IMR-90 (cell line): ENCODE results near the gene LHFPL6. TPM values are rescaled to one million over a fixed set of nuclear protein-coding genes. Genes with fewer than 3 reads are reported as not detected.

Experiments used
- ATAC-seq: fragments of 200-7000 bp; cut with Tn5 transposase; 2 replicates; pipeline ENCODE4 v1.9.1; 2020; ENCODE audit warnings: low read depth, mild to moderate bottlenecking, moderate library complexity
- BruUV-seq: library from RNA; stranded (reverse); fragments of 400-500 nt; replicated peaks from 2 replicates; lab custom pipeline; 2021; lab: Mats Ljungman, UMichigan
- CTCF ChIA-PET: fragments of 300-600 bp; formaldehyde crosslinking; extraction: SDS; loops from one replicate; lab custom pipeline; 2021; ENCODE audit warnings: antibody characterized with exemption; lab: Yijun Ruan, JAX
- POLR2A ChIA-PET: fragments of 300-600 bp; sonication (Branson Sonifier 250); formaldehyde crosslinking; loops from one replicate; lab custom pipeline; 2022; ENCODE audit warnings: antibody characterized with exemption; ENCODE audit not compliant: unreplicated experiment; lab: Charles Lee
- DNase-seq: peaks from one replicate; pipeline ENCODE4 v3.0.0; 2013
- H2AFZ ChIP-seq: replicated peaks from 2 replicates; pipeline ENCODE3; 2013; ENCODE audit warnings: low read length, mild to moderate bottlenecking; ENCODE audit not compliant: poor library complexity
- H2AK5ac ChIP-seq: 2 replicates; pipeline ENCODE4 v1.6.1; 2013; ENCODE audit warnings: low read depth, low read length, inconsistent platforms
- H2AK9ac ChIP-seq: replicated peaks from 2 replicates; pipeline ENCODE3; 2013; ENCODE audit warnings: mild to moderate bottlenecking, low read depth, low read length, moderate library complexity; ENCODE audit not compliant: poor library complexity
- H2BK120ac ChIP-seq: 2 replicates; pipeline ENCODE4 v1.6.1; 2013; ENCODE audit warnings: low read depth, low read length, inconsistent platforms
- H2BK15ac ChIP-seq: 3 replicates; pipeline ENCODE4 v1.6.1; 2013; ENCODE audit warnings: low read depth, low read length, inconsistent platforms
- H2BK20ac ChIP-seq: 2 replicates; pipeline ENCODE4 v1.6.1; 2013; ENCODE audit warnings: low read depth, mild to moderate bottlenecking, inconsistent platforms, low read length, moderate library complexity
- H2BK5ac ChIP-seq: 2 replicates; pipeline ENCODE4 v1.6.1; 2013; ENCODE audit warnings: mild to moderate bottlenecking, low read depth, low read length, inconsistent platforms; ENCODE audit not compliant: poor library complexity, severe bottlenecking
- H3K14ac ChIP-seq: replicated peaks from 2 replicates; pipeline ENCODE4 v1.6.1; 2013; ENCODE audit warnings: low read depth, low read length, inconsistent platforms
- H3K18ac ChIP-seq: 2 replicates; pipeline ENCODE4 v1.6.1; 2013; ENCODE audit warnings: low read depth, low read length, control low read depth
- H3K23ac ChIP-seq: 2 replicates; pipeline ENCODE4 v1.6.1; 2013; ENCODE audit warnings: low read depth, low read length, inconsistent platforms
- H3K27ac ChIP-seq: 2 replicates; pipeline ENCODE4 v1.5.1; 2013; ENCODE audit warnings: mild to moderate bottlenecking, control low read depth, low read length; ENCODE audit not compliant: insufficient read depth
- H3K27me3 ChIP-seq: 2 replicates; pipeline ENCODE4 v1.6.1; 2013; ENCODE audit warnings: low read length; ENCODE audit not compliant: control insufficient read depth, insufficient read depth
- H3K36me3 ChIP-seq: 2 replicates; pipeline ENCODE4 v1.6.1; 2013; ENCODE audit warnings: low read length, mixed read lengths; ENCODE audit not compliant: control insufficient read depth, insufficient read depth
- H3K4ac ChIP-seq: 2 replicates; pipeline ENCODE4 v1.6.1; 2013; ENCODE audit warnings: low read depth, low read length, inconsistent platforms
- H3K4me1 ChIP-seq: 2 replicates; pipeline ENCODE4 v1.6.1; 2013; ENCODE audit warnings: low read length, mixed read lengths; ENCODE audit not compliant: control insufficient read depth, insufficient read depth
- H3K4me2 ChIP-seq: 2 replicates; pipeline ENCODE4 v1.6.1; 2013; ENCODE audit warnings: low read depth, mild to moderate bottlenecking, control low read depth, low read length, moderate library complexity
- H3K4me3 ChIP-seq: 2 replicates; pipeline ENCODE4 v1.5.1; 2013; ENCODE audit warnings: low read depth, mild to moderate bottlenecking, control low read depth, low read length, moderate library complexity; ENCODE audit not compliant: insufficient read depth
- H3K56ac ChIP-seq: 2 replicates; pipeline ENCODE4 v1.6.1; 2013; ENCODE audit warnings: low read length, inconsistent platforms; ENCODE audit not compliant: insufficient read depth; ENCODE audit errors: extremely low read depth
- H3K79me1 ChIP-seq, 2 experiments: 2 replicates each; pipeline ENCODE4 v1.6.1; 2013; ENCODE audit warnings: low read length in 2 of 2, inconsistent platforms in 1 of 2, low read depth in 1 of 2
- H3K9ac ChIP-seq: 2 replicates; pipeline ENCODE4 v1.6.1; 2013; ENCODE audit warnings: low read depth, low read length, control low read depth
- H3K9me1 ChIP-seq: 2 replicates; pipeline ENCODE4 v1.6.1; 2013; ENCODE audit warnings: low read length, inconsistent platforms; ENCODE audit not compliant: insufficient read depth
- H3K9me3 ChIP-seq: 2 replicates; pipeline ENCODE4 v1.6.1; 2013; ENCODE audit warnings: low read length; ENCODE audit not compliant: control insufficient read depth, insufficient read depth
- H4K20me1 ChIP-seq: 2 replicates; pipeline ENCODE4 v1.6.1; 2013; ENCODE audit warnings: low read length, inconsistent platforms; ENCODE audit not compliant: insufficient read depth
- H4K5ac ChIP-seq: 2 replicates; pipeline ENCODE4 v1.6.1; 2013; ENCODE audit warnings: mild to moderate bottlenecking, low read depth, low read length, control low read depth
- H4K8ac ChIP-seq, 2 experiments: 2 replicates each; pipeline ENCODE4 v1.6.1; 2013; ENCODE audit warnings: low read depth in 2 of 2, low read length in 2 of 2, control low read depth in 1 of 2, inconsistent platforms in 1 of 2
- H4K91ac ChIP-seq: 2 replicates; pipeline ENCODE4 v1.6.1; 2013; ENCODE audit warnings: low read depth, low read length, inconsistent platforms; ENCODE audit not compliant: insufficient read depth
- BHLHE40 ChIP-seq: fragments of 150-350 bp; IDR thresholded peaks from 2 replicates; pipeline ENCODE4 v1.6.1; 2016; ENCODE audit warnings: mild to moderate bottlenecking, low read depth, low read length
- CEBPB ChIP-seq: IDR thresholded peaks from 2 replicates; pipeline ENCODE4 v1.6.1; 2012; ENCODE audit warnings: low read depth, low read length, improper control_type of control experiment
- CHD1 ChIP-seq: IDR thresholded peaks from 2 replicates; pipeline ENCODE4 v1.6.1; 2012; ENCODE audit warnings: low read depth, low read length, improper control_type of control experiment
- FOS ChIP-seq: fragments of 150-350 bp; IDR thresholded peaks from 2 replicates; pipeline ENCODE4 v1.6.1; 2016; ENCODE audit warnings: low read depth, low read length
- MAFK ChIP-seq: IDR thresholded peaks from 2 replicates; pipeline ENCODE4 v1.6.1; 2012; ENCODE audit warnings: low read depth, low read length, improper control_type of control experiment
- MAZ ChIP-seq: IDR thresholded peaks from 2 replicates; pipeline ENCODE4 v1.6.1; 2012; ENCODE audit warnings: low read depth, mild to moderate bottlenecking, low read length, improper control_type of control experiment, moderate library complexity, borderline replicate concordance
- MXI1 ChIP-seq: IDR thresholded peaks from 2 replicates; pipeline ENCODE4 v1.6.1; 2012; ENCODE audit warnings: low read depth, mild to moderate bottlenecking, low read length, moderate library complexity, borderline replicate concordance
- NFE2L2 ChIP-seq: fragments of 150-350 bp; IDR thresholded peaks from 2 replicates; pipeline ENCODE4 v1.6.1; 2016; ENCODE audit warnings: low read depth, mild to moderate bottlenecking, low read length
- POLR2A ChIP-seq: IDR thresholded peaks from 2 replicates; pipeline ENCODE4 v1.6.1; 2012; ENCODE audit warnings: mild to moderate bottlenecking, low read depth, low read length
- RAD21 ChIP-seq: IDR thresholded peaks from 2 replicates; pipeline ENCODE4 v1.6.1; 2012; ENCODE audit warnings: low read length, improper control_type of control experiment
- RCOR1 ChIP-seq: IDR thresholded peaks from 2 replicates; pipeline ENCODE4 v1.6.1; 2012; ENCODE audit warnings: mild to moderate bottlenecking, low read length, improper control_type of control experiment; ENCODE audit not compliant: insufficient replicate concordance
- RFX5 ChIP-seq: IDR thresholded peaks from 2 replicates; pipeline ENCODE4 v1.8.0; 2012; ENCODE audit warnings: low read depth, mild to moderate bottlenecking, low read length, moderate library complexity
- SMC3 ChIP-seq: fragments of 150-350 bp; IDR thresholded peaks from 2 replicates; pipeline ENCODE4 v1.6.1; 2016; ENCODE audit warnings: low read depth, mild to moderate bottlenecking, antibody characterized with exemption, low read length, moderate library complexity
- USF2 ChIP-seq: fragments of 150-350 bp; IDR thresholded peaks from 2 replicates; pipeline ENCODE4 v1.6.1; 2017; ENCODE audit warnings: mild to moderate bottlenecking, antibody characterized with exemption, low read length, low read depth
- WGBS, 2 experiments: methylation state at CpG; one replicate each; pipeline versions ENCODE4 v1.1.5 to v1.1.7; 2013; ENCODE audit warnings: missing lambda C conversion rate in 2 of 2; ENCODE audit not compliant: insufficient read length in 1 of 2; ENCODE audit errors: extremely low coverage in 2 of 2; 5-methylcytosine and 5-hydroxymethylcytosine counted together
- dilution Hi-C: fragments of 300-500 bp; cut with HindIII; formaldehyde crosslinking; loops from one replicate; pipeline ENCODE4 v1.14.3; 2018; ENCODE audit warnings: low sequenced_read_pairs; ENCODE audit not compliant: unreplicated experiment
- in situ Hi-C: fragments of 300-500 bp; cut with MboI; formaldehyde crosslinking; loops from 3 replicates; pipeline ENCODE4 v1.14.3; 2019; ENCODE audit warnings: low sequenced_read_pairs, inconsistent platforms, mixed read lengths
- intact Hi-C: fragments of 100-400 bp; cut with micrococcal nuclease; formaldehyde crosslinking; loops from 2 replicates; pipeline ENCODE4 v1.10.0; 2022
- polyA plus RNA-seq, 3 experiments: library from polyadenylated mRNA; depleted of rRNA; stranded (reverse); fragments of >200 nt; gene quantifications; 2 replicates each; pipeline ENCODE4 v1.2.3, GENCODE V29; 2012; ENCODE audit warnings: low replicate concordance in 1 of 3
- total RNA-seq: library from RNA; depleted of rRNA; stranded (reverse); fragments of >200 nt; gene quantifications from 2 replicates; pipeline ENCODE4 v1.2.3, GENCODE V29; 2012
- TF ChIP-seq, protein P1 (sequence below): conservative IDR thresholded peaks from 2 replicates; pipeline ENCODE4 v1.5.1; 2012; ENCODE audit warnings: mild to moderate bottlenecking, low read depth, low read length, improper control_type of control experiment
- TF ChIP-seq, protein P2 (sequence below): fragments of 150-350 bp; IDR thresholded peaks from 2 replicates; pipeline ENCODE4 v1.6.1; 2016; ENCODE audit warnings: low read depth, mild to moderate bottlenecking, low read length, moderate library complexity, borderline replicate concordance

LHFPL6 gene
- total and polyA plus RNA-seq, 2 of the 4 experiments (the other 2 are of a cell fraction), result 24.7 to 36.1 TPM

GRCh38 chr13:39370554-39370953 lies 232.4 kb downstream of the LHFPL6 start:
- Histone ChIP-seq H3K27me3 (no peaks in the 10 kb centered on the region), H4K5ac (no peak overlapping the region), H2BK120ac (no peak overlapping the region), H3K27ac (no peak overlapping the region), H2AK9ac (no peak overlapping the region), H4K20me1 (peaks cover 7% of the 10 kb centered on the region; the same call in 1 of the 2 replicates), H3K4me1 (peaks cover 2% of the 10 kb centered on the region), H3K79me1 (peaks cover 9 to 13% of the 10 kb centered on the region in 2 experiments; a peak in 2 of 4 replicates), H3K9ac (no peak overlapping the region), H3K9me3 (no peaks in the 10 kb centered on the region), H3K36me3 (no peaks in the 10 kb centered on the region), H3K4me3 (no peak overlapping the region), H3K4ac (no peak overlapping the region), H3K4me2 (no peak overlapping the region), H2BK15ac (no peak overlapping the region), H3K18ac (no peak overlapping the region), H2BK5ac (no peak overlapping the region), H2BK20ac (no peak overlapping the region), H4K8ac (no peak overlapping the region), H4K91ac (no peak overlapping the region), H2AFZ (no peak overlapping the region), H3K23ac (no peak overlapping the region), H3K9me1 (peaks cover 3% of the 10 kb centered on the region; the same call in 1 of the 2 replicates), H3K14ac (no peak overlapping the region), H2AK5ac (no peak overlapping the region), H3K56ac (no peak overlapping the region)
- TF ChIP-seq FOS (no peak), CEBPB (no peak), USF2 (no peak), BHLHE40 (no peak), RCOR1 (no peak), RAD21 (no peak), SMC3 (no peak), NFE2L2 (no peak), POLR2A (no peak), MAZ (no peak), MAFK (no peak), MXI1 (no peak), RFX5 (no peak), CHD1 (no peak)
- TF ChIP-seq, protein P1, sequence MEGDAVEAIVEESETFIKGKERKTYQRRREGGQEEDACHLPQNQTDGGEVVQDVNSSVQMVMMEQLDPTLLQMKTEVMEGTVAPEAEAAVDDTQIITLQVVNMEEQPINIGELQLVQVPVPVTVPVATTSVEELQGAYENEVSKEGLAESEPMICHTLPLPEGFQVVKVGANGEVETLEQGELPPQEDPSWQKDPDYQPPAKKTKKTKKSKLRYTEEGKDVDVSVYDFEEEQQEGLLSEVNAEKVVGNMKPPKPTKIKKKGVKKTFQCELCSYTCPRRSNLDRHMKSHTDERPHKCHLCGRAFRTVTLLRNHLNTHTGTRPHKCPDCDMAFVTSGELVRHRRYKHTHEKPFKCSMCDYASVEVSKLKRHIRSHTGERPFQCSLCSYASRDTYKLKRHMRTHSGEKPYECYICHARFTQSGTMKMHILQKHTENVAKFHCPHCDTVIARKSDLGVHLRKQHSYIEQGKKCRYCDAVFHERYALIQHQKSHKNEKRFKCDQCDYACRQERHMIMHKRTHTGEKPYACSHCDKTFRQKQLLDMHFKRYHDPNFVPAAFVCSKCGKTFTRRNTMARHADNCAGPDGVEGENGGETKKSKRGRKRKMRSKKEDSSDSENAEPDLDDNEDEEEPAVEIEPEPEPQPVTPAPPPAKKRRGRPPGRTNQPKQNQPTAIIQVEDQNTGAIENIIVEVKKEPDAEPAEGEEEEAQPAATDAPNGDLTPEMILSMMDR, result no peak
- TF ChIP-seq, protein P2, sequence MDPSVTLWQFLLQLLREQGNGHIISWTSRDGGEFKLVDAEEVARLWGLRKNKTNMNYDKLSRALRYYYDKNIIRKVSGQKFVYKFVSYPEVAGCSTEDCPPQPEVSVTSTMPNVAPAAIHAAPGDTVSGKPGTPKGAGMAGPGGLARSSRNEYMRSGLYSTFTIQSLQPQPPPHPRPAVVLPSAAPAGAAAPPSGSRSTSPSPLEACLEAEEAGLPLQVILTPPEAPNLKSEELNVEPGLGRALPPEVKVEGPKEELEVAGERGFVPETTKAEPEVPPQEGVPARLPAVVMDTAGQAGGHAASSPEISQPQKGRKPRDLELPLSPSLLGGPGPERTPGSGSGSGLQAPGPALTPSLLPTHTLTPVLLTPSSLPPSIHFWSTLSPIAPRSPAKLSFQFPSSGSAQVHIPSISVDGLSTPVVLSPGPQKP, result no peak
- no TSS peak for BruUV-seq
- in situ Hi-C loops (no loop called here), intact Hi-C loops (no loop called here), dilution Hi-C loops (no loop called here)
- ATAC-seq, result peak; percentile 62
- ChIA-PET CTCF (no interaction called here), POLR2A (no interaction called here)
- no CpG with 5 or more reads among the region's 4 CpGs for WGBS, 2 experiments
- DNase-seq, result peak; percentile 40
